ENCODE data around the gene RNF168. TPM values are rescaled to one million over a fixed set of nuclear protein-coding genes. Genes with fewer than 3 reads are reported as not detected.
"Not testable (repeated sequence)": the region's sequence is repeated elsewhere in the genome, so short reads cannot be mapped to it uniquely, and the experiment has no call there.

Gene RNF168
- total and polyA plus RNA-seq, 9 donors, result 8.0 to 29.3 (median 19.5) TPM

DNA sequence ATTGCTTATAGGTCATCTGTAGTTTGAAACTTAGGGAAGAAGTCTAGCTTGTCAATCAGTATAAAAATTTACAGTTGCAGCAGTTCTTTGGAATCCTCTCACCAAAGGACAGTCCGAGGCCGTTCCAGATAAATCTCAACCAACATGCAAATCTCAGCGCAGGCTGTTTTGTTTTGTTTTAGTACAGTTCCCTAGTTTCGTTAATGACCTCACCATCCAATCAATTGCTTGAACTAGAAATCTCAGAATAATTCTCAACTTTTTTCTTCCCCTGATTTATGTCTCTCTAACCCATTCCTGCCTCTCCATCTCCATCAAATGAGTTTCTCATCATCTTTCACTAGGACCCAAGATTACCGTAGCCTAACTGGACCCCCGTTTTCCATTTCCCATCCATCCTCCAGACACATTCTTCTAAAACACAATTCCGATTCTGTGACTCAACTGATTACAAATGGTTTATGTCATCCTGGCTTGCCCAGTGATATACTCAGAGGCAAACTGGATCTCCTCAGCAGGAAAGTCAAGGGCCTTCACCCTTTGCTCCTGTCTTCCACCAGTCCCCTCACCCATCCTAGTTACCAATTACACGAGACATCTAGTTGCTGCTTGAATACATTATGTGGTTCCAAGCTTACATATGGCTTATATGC, 10.3 kb upstream of the RNF168 start:
- H3K27me3 ChIP-seq, result no peaks in the 10 kb centered on the region
- intact Hi-C loops (cut with DNase I), result no loop called here
- H3K4me3 ChIP-seq, result no peak overlapping the region
- H3K36me3 ChIP-seq, result no peaks in the 10 kb centered on the region
- no peak overlapping the region for H3K27ac ChIP-seq
- no peak for DNase-seq
- peaks cover 1 to 7% of the 10 kb centered on the region in 2 donors for H3K9me3 ChIP-seq
- TF ChIP-seq EP300 (IDR thresholded peaks at IDR 0.05), result no peak
- no peak for TF ChIP-seq CTCF (IDR thresholded peaks at IDR 0.05)
- TF ChIP-seq POLR2A (IDR thresholded peaks at IDR 0.05), result no peak
- H3K4me1 ChIP-seq (ENCODE audit: insufficient read depth), result no peaks in the 10 kb centered on the region
- WGBS, 3 donors, result 77 to 82% (median 79%) methylated on average over 8 of the region's 8 CpGs

GRCh38 chr3:196511646-196512425, 8.3 kb upstream of the RNF168 start:
- H3K36me3 ChIP-seq; H3K27me3 ChIP-seq; H3K4me1 ChIP-seq (ENCODE audit: insufficient read depth); intact Hi-C loops (cut with DNase I); H3K4me3 ChIP-seq; H3K9me3 ChIP-seq; H3K27ac ChIP-seq; DNase-seq: not testable (repeated sequence)
- 89 to 93% (median 92%) methylated on average over 13 to 15 of the region's 15 CpGs for WGBS, 3 donors

- H3K27ac ChIP-seq; H3K36me3 ChIP-seq; H3K4me3 ChIP-seq; H3K9me3 ChIP-seq; H3K27me3 ChIP-seq; intact Hi-C loops (cut with DNase I); DNase-seq; H3K4me1 ChIP-seq (ENCODE audit: insufficient read depth): not testable (repeated sequence)
- WGBS, 3 donors, result 100% methylated on average over 1 of the region's 1 CpG
Observed at GRCh38 chr3:196511108-196511507, 7.5 kb upstream of the RNF168 start.

DNA sequence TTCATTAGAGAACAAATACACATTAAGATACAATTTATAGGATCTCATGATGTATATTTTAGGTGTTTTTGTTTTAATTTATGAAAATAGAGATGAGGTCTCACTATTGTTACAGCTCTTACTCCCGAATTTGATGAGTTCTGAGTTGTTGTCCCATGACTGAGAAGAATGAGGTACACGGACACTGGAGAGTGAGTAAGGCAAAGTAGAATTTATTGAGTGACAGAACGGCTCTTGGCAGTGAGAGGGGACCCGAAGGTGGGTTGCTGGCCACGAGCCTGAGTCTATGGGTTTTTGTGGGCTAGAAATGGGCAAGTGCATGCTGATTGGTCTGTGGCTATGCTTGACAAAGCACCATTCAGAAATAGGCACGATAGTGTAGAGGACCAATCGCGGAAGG, 3.1 kb upstream of the RNF168 start:
- no peak overlapping the region for H3K27ac ChIP-seq
- no peak for TF ChIP-seq EP300 (IDR thresholded peaks at IDR 0.05)
- TF ChIP-seq CTCF (IDR thresholded peaks at IDR 0.05), result no peak
- TF ChIP-seq POLR2A (IDR thresholded peaks at IDR 0.05), result no peak
- H3K27me3 ChIP-seq, result no peaks in the 10 kb centered on the region
- no peaks in the 10 kb centered on the region for H3K36me3 ChIP-seq
- H3K4me1 ChIP-seq (ENCODE audit: insufficient read depth), result no peaks in the 10 kb centered on the region
- DNase-seq, result no peak
- intact Hi-C loops (cut with DNase I), result loop anchor here in 1 of 4 donors (10.0 kb wide), 1 partner anchor 192 kb away; the partner anchor contains the start of gene DYNLT2B
- no peaks in the 10 kb centered on the region for H3K9me3 ChIP-seq
- 85 to 86% (median 86%) methylated on average over 8 of the region's 8 CpGs for WGBS, 3 donors
- no peak overlapping the region for H3K4me3 ChIP-seq

DNA sequence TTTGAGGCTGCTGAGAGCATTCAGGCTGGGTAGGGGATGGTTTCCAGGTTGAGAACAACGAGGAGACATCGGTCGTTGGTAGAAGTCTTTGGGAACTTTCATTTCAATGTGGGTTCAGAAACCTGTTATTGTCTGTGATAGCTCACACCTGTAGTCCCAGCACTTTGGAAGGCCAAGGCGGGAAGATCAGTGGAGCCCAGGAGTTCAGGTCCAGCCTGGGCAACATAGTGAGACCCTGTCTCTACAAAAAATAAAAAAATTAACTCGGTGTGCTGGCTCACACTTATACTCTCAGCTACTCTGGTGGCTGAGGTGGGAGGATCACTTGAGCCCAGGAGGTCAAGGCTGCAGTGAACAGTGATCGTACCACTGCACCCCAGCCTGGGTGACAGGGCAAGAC, 988 bp upstream of the RNF168 start:
- no peak overlapping the region for H3K4me3 ChIP-seq
- H3K27me3 ChIP-seq, result no peaks in the 10 kb centered on the region
- peak overlapping the region in 1 of 2 donors; percentile 91 for H3K27ac ChIP-seq
- TF ChIP-seq POLR2A (IDR thresholded peaks at IDR 0.05) (no peak), EP300 (IDR thresholded peaks at IDR 0.05) (no peak), CTCF (IDR thresholded peaks at IDR 0.05) (no peak)
- no peaks in the 10 kb centered on the region for H3K9me3 ChIP-seq
- intact Hi-C loops (cut with DNase I), result loop anchor here in 1 of 4 donors (10.0 kb wide), 1 partner anchor 190 kb away; the partner anchor contains the start of gene DYNLT2B
- H3K4me1 ChIP-seq (ENCODE audit: insufficient read depth), result peaks cover 2% of the 10 kb centered on the region
- H3K36me3 ChIP-seq, result no peaks in the 10 kb centered on the region
- 91 to 92% (median 92%) methylated on average over 6 of the region's 6 CpGs for WGBS, 3 donors
- DNase-seq, result no peak

DNA sequence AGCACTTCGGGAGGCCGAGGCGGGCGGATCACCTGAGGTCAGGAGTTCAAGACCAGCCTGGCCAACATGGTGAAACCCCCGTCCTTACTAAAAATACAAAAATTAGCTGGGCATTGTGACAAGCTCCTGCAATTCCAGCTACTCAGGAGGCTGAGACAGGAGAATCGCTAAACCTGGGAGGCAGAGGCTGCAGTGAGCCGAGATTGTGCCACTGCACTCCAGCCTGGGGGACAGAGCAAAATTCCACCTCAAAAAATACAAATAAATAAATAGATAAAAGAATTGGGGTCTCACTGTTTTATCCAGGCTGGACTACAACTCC, 470 bp upstream of the RNF168 start:
- not testable (repeated sequence) for DNase-seq; H3K4me1 ChIP-seq (ENCODE audit: insufficient read depth); H3K9me3 ChIP-seq; H3K27me3 ChIP-seq; H3K36me3 ChIP-seq
- H3K27ac ChIP-seq, result peak overlapping the region; percentile 82 to 91
- peak overlapping the region; percentile 97 for H3K4me3 ChIP-seq
- intact Hi-C loops (cut with DNase I), result loop anchor here in 1 of 4 donors (10.0 kb wide), 1 partner anchor 189 kb away; the partner anchor contains the start of gene DYNLT2B
- 24 to 27% (median 25%) methylated on average over 7 of the region's 7 CpGs for WGBS, 3 donors

All from ovary (tissue), 9 donors.